Fibroblast of the aortic adventitia (primary cell): ENCODE results near the gene TMEM120A. TPM values are rescaled to one million over a fixed set of nuclear protein-coding genes. Genes with fewer than 3 reads are reported as not detected.
"Not testable (repeated sequence)": the region's sequence is repeated elsewhere in the genome, so short reads cannot be mapped to it uniquely, and the experiment has no call there.

Experiments used
- DNase-seq: peaks from one replicate; pipeline ENCODE4 v3.0.0-alpha.2; 2010; ENCODE audit warnings: low read depth
- H3K4me3 ChIP-seq: 2 replicates; pipeline ENCODE4 v1.5.1; 2011; ENCODE audit warnings: low read depth, mild to moderate bottlenecking, control low read depth, low read length, moderate library complexity
- total RNA-seq: library from RNA; depleted of rRNA; stranded (reverse); fragments of >200 nt; gene quantifications from 2 replicates; pipeline ENCODE4 v1.2.3, GENCODE V29; 2012; ENCODE audit warnings: low replicate concordance
- TF ChIP-seq, protein P1 (sequence below): IDR thresholded peaks from 2 replicates; pipeline ENCODE4 v1.5.1; 2011; ENCODE audit warnings: mild to moderate bottlenecking, low read length, control low read depth, inconsistent platforms; ENCODE audit not compliant: insufficient read depth

The TMEM120A gene
- total RNA-seq, 1 donor, result 28.9 TPM

DNA sequence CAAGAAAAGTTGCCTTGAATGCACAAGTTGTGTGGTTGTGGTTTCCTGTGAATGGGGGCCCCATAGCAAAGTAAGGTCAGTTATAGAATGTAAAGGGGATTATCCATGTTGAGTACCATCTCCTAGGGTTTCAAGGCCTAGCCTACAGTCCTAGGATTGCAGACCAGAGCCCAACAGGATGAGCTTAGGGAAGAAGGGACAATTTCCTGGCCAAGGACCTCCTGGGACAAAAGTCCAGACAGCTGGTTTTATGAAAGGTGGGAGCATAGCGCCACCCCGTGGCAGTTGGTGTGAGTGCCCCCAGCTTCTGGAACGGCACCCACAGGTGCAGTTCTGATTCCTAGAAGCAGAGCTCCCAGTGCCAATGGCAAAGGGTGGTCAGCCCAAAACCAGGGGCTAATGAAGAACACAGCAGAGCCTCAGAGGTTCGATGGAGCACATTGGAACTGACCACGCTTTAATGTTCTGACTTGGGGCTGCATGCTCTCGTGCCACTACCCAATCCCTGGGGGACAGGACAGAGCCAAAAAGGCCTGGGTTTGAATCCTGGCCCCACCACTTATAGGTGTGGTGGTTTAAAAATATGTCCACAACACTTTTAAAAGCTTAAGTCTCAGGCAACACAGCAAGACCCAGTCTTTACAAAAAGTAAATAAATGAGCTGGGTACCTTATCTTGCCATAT, 25.8 kb upstream of the TMEM120A start:
- DNase-seq, result peak; percentile 65
- H3K4me3 ChIP-seq, result no peak overlapping the region
- TF ChIP-seq, protein P1, sequence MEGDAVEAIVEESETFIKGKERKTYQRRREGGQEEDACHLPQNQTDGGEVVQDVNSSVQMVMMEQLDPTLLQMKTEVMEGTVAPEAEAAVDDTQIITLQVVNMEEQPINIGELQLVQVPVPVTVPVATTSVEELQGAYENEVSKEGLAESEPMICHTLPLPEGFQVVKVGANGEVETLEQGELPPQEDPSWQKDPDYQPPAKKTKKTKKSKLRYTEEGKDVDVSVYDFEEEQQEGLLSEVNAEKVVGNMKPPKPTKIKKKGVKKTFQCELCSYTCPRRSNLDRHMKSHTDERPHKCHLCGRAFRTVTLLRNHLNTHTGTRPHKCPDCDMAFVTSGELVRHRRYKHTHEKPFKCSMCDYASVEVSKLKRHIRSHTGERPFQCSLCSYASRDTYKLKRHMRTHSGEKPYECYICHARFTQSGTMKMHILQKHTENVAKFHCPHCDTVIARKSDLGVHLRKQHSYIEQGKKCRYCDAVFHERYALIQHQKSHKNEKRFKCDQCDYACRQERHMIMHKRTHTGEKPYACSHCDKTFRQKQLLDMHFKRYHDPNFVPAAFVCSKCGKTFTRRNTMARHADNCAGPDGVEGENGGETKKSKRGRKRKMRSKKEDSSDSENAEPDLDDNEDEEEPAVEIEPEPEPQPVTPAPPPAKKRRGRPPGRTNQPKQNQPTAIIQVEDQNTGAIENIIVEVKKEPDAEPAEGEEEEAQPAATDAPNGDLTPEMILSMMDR, result peak; percentile 87

DNA sequence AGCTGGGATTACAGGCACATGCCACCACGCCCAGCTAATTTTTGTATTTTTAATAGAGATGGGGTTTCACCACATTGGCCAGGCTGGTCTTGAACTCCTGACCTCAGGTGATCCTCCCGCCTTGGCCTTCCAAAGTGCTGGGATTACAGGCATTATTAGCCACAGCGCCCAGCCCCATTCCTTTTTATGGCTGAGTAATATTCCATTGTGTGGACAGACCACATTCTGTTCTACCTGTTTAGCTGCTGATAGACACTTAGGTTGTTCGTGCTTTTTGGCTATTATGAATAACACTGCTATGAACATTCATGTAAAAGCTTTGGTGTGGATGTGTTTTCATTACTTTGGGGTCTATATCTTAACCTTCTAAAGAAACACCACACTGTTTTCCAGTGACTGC, 24.1 kb upstream of the TMEM120A start:
- DNase-seq, result not testable (repeated sequence)

DNA sequence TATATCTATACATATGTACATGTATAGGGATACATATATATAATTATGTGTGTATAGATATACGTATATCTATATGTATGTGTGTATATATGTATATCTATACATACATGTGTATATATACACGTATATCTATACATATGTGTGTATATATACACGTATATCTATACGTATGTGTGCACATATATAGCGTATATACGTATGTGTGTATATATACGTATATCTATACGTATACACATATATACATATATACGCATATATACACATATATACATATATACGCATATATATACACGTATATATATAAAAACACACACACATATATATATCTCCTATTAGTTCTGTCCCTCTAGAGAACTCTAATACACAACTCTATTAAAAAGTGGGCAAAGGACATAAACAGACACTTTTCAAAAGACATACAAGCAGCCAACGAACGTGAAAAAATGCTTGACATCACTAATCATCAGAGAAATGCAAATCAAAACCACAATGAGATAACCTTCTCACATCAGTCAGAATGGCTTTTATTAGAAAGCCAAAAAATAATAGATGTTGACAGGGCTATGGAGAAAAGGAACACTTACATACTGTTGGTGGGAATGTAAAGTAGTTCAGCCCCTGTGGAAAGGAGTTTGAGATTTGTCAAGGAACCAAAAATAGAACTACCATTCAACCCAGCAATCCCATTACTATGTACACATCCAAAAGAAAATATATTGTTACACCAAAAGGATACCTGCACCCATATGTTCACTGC, 22.0 kb upstream of the TMEM120A start:
- H3K4me3 ChIP-seq, result no peak overlapping the region
- DNase-seq, result peak; percentile 60
- TF ChIP-seq, protein P1, result no peak

More for the DNA sequence above, 24.1 kb upstream of the TMEM120A start:
- H3K4me3 ChIP-seq, result not testable (repeated sequence)

DNA sequence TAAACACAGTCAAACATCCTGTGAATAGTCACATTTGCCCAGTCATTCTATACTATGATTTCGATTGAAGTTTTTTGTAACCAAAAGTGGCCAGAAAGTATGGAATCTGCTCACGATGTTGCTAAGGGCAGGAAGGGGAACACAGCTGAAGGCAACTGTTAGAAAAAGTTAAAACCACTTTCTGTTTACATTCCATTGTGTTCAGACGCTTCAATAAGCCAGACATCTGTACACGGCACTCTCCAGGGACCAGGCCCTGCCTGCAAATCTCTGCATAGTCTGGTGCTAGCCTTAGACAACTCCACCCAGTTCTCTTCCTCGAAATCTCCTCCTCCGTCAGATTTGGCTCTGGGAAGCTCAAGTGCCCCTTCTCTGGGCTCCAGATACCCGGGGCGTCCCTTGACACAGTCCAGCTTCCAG, 17.1 kb upstream of the TMEM120A start:
- H3K4me3 ChIP-seq, result no peak overlapping the region
- TF ChIP-seq, protein P1, result no peak
- DNase-seq, result peak; percentile 93

DNA sequence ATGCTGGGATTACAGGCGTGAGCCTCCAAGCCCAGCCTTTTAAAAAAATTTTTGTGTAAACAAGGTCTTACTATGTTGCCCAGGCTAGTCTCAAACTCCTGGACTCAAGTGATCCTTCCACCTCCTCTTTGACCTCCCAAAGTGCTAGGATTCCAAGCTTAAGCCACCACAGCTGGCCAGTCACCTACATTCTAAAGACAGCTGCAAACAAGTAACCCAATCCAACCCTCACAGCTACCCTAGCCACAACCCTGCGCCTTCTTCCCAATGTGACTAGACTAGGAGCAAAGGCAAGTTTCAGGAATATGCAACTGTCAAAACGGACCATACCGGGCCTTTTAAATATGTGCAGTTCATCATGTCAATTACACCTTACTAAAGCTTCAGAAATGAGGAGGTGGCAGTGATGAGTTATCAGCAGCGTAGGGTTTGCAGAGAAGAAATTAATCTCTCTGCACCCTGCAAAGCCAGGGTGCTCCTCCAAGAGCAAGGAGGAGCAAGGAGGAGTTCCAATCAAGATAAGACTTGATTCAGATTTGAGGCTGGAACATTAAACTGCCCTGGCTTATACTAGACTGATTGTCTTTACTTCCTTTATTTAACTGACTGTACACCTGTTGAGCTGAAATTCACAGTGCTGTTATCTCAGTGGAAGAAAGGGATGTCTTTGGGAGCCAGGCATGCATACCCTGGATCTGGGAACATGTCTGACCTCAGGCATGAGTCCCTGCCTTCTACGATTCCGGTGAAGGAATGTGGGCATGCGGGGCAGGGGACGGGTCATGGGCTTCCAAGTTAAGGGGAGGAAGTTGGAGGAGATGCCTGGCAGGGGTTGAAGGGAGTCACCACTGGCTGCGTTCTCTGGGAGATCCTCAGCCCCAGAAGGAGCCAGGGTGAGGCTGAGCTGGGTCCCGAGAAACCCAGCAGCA, 15.5 kb upstream of the TMEM120A start:
- no peak overlapping the region for H3K4me3 ChIP-seq
- DNase-seq, result peak; percentile 28
- TF ChIP-seq, protein P1, result no peak

DNA sequence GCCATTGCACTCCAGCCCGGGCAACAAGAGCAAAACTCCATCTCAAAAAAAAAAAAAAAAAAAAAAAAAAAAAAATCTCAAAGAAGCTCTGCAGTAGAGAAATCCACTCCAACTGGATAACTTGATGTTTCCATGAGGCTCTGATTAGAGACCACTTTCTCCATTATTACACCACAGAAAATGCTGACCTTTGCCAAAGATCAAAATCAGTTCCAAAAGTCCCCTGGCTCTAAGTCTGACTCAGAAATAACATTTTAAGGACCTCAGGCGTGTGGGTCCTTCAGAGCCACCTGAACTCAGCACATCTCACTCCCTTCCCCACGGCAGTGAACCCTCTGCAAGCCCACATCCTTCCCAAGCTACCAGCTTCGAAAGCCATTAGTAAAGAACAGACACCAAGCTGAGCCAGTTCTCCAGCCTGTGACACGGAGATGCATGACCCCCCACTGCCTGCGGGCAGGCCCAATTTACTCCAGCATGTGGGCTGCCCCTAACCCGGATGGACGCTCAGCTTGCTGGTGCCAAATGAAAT, 13.8 kb upstream of the TMEM120A start:
- H3K4me3 ChIP-seq, result no peak overlapping the region
- DNase-seq, result peak; percentile 15
- TF ChIP-seq, protein P1, result no peak

DNA sequence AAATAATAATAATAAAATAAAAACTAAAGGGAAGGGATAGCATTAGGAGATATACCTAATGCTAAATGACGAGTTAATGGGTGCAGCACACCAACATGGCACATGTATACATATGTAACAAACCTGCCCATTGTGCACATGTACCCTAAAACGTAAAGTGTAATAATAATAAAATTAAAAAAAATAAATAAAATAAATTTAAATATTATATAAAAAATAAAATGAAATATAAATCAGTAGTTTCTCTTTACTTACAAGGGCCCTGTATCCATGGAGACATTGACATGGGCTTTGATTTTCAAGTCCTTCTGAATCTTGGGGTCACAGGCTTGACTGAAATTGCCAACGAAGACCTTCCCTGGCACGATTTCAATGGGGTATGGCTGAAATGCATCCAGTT, 10.6 kb upstream of the TMEM120A start:
- H3K4me3 ChIP-seq, DNase-seq: not testable (repeated sequence)
